Activated B cell treated with CpG ODN at 0.5 μM for 24 hours (primary cell): ENCODE results near the gene GIT2. TPM values are rescaled to one million over a fixed set of nuclear protein-coding genes. Genes with fewer than 3 reads are reported as not detected.
"Not testable (repeated sequence)": the region's sequence is repeated elsewhere in the genome, so short reads cannot be mapped to it uniquely, and the experiment has no call there.

Source experiments
- ATAC-seq: fragments of 200-7000 bp; cut with Tn5 transposase; one replicate; pipeline ENCODE4 v1.10.0; 2021; ENCODE audit warnings: low read depth, mild to moderate bottlenecking, moderate library complexity
- CTCF ChIA-PET: fragments of 350-600 bp; sonication (Branson Sonifier 250); formaldehyde crosslinking; loops from one replicate; lab custom pipeline; 2021; ENCODE audit warnings: antibody characterized with exemption; lab: Charles Lee
- POLR2A ChIA-PET: fragments of 350-600 bp; sonication (Branson Sonifier 250); formaldehyde crosslinking; loops from one replicate; lab custom pipeline; 2021; ENCODE audit warnings: antibody characterized with exemption; lab: Charles Lee
- DNase-seq: peaks from one replicate; pipeline ENCODE4 v3.0.0; 2022
- H3K27ac Mint-ChIP-seq: one replicate; pipeline ENCODE4 v1.8.0; 2020; ENCODE audit warnings: mixed read lengths
- H3K27me3 Mint-ChIP-seq: one replicate; pipeline ENCODE4 v1.8.0; 2021; ENCODE audit warnings: mixed read lengths
- H3K36me3 Mint-ChIP-seq: one replicate; pipeline ENCODE4 v1.8.0; 2021; ENCODE audit warnings: low read depth, mixed read lengths
- H3K4me1 Mint-ChIP-seq: one replicate; pipeline ENCODE4 v1.8.0; 2021; ENCODE audit warnings: mixed read lengths
- H3K4me3 Mint-ChIP-seq: one replicate; pipeline ENCODE4 v1.8.0; 2020; ENCODE audit warnings: mild to moderate bottlenecking, mixed read lengths
- H3K9me3 Mint-ChIP-seq: one replicate; pipeline ENCODE4 v1.8.0; 2020; ENCODE audit warnings: mixed read lengths
- intact Hi-C: fragments of 100-400 bp; cut with micrococcal nuclease; formaldehyde crosslinking; loops from one replicate; pipeline ENCODE4 v1.15.1; 2024
- total RNA-seq: library from RNA; stranded (reverse); gene quantifications from 2 replicates; pipeline ENCODE4 v1.2.3, GENCODE V29; 2022
- TF ChIP-seq, protein P1 (sequence below): fragments of 200-600 bp; IDR thresholded peaks from one replicate; pipeline ENCODE4 v1.8.0; 2022; ENCODE audit warnings: antibody characterized with exemption, mild to moderate bottlenecking

Gene GIT2
- total RNA-seq, 1 donor from 2014 or later, result 107 TPM

DNA sequence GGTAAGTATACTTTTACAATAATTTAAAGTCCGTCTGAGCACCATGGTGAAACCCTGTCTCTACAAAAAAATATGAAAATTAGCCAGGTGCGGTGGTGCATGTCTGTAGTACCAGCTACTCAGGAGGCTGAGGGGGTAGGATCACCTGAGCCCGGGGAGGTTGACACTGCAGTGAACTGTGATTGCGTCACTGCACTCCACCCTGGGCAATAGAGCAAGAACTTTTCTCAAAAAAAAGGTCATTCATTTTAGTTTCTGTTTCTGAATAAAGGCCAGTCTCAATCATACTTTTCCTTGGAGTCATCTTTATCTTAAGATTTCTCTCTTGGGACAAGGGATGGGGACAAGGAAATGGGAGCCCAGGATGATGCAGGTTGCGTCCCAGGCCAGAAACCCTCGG, 16.0 kb upstream of the GIT2 start:
- Mint-ChIP-seq H3K9me3 (no peaks in the 10 kb centered on the region), H3K36me3 (peaks cover 52% of the 10 kb centered on the region), H3K27me3 (no peaks in the 10 kb centered on the region), H3K4me1 (peaks cover 80% of the 10 kb centered on the region), H3K27ac (peak overlapping the region; percentile 95), H3K4me3 (peak overlapping the region; percentile 84)
- ChIA-PET CTCF (interaction anchor here (3.4 kb wide), 1 partner anchor 13 kb away, joined by 12 read pairs; the partner anchor contains the start of gene ANKRD13A), POLR2A (interaction anchor here (0.6 to 6.8 kb wide), 8 partner anchors 14 to 604 kb away, joined by 3 to 251 read pairs (median 4); partner anchors contain the start of genes ANKRD13A and GIT2)
- DNase-seq (peak; percentile 60), ATAC-seq (peak; percentile 90)
- TF ChIP-seq, protein P1, sequence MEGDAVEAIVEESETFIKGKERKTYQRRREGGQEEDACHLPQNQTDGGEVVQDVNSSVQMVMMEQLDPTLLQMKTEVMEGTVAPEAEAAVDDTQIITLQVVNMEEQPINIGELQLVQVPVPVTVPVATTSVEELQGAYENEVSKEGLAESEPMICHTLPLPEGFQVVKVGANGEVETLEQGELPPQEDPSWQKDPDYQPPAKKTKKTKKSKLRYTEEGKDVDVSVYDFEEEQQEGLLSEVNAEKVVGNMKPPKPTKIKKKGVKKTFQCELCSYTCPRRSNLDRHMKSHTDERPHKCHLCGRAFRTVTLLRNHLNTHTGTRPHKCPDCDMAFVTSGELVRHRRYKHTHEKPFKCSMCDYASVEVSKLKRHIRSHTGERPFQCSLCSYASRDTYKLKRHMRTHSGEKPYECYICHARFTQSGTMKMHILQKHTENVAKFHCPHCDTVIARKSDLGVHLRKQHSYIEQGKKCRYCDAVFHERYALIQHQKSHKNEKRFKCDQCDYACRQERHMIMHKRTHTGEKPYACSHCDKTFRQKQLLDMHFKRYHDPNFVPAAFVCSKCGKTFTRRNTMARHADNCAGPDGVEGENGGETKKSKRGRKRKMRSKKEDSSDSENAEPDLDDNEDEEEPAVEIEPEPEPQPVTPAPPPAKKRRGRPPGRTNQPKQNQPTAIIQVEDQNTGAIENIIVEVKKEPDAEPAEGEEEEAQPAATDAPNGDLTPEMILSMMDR, result no peak
- intact Hi-C loops, result loop anchor here (1.0 kb wide), 3 partner anchors 13 to 391 kb away; partner anchors contain the start of genes ANAPC7, ANKRD13A and C12orf76

GRCh38 chr12:110010853-110011723, 14.9 kb upstream of the GIT2 start:
- intact Hi-C loops, result no loop called here
- Mint-ChIP-seq H3K27me3 (no peaks in the 10 kb centered on the region), H3K4me3 (peak overlapping the region; percentile 84), H3K27ac (peak overlapping the region; percentile 95), H3K36me3 (peaks cover 48% of the 10 kb centered on the region), H3K9me3 (no peaks in the 10 kb centered on the region), H3K4me1 (peaks cover 87% of the 10 kb centered on the region)
- ATAC-seq (peak; percentile 46), DNase-seq (no peak)
- TF ChIP-seq, protein P1, result no peak
- ChIA-PET CTCF (interaction anchor here (3.4 kb wide), 1 partner anchor 12 kb away, joined by 12 read pairs; the partner anchor contains the start of gene ANKRD13A), POLR2A (interaction anchor here (0.6 to 6.8 kb wide), 5 partner anchors 13 to 812 kb away, joined by 3 to 251 read pairs (median 3); partner anchors contain the start of genes ANKRD13A and GIT2)

- H3K36me3 Mint-ChIP-seq, result peaks cover 32% of the 10 kb centered on the region
- ATAC-seq, DNase-seq, H3K27me3 Mint-ChIP-seq, H3K9me3 Mint-ChIP-seq, intact Hi-C loops: not testable (repeated sequence)
- H3K27ac Mint-ChIP-seq, result peak overlapping the region; percentile 85
- ChIA-PET POLR2A (interaction anchor here (1.6 kb wide), 1 partner anchor 10 kb away, joined by 4 read pairs; the partner anchor contains the start of gene ANKRD13A), CTCF (interaction anchor here (0.7 kb wide), 1 partner anchor 8 kb away, joined by 3 read pairs; no protein-coding TSS in a partner anchor)
- H3K4me3 Mint-ChIP-seq, result peak overlapping the region; percentile 59
- H3K4me1 Mint-ChIP-seq, result peaks cover 93% of the 10 kb centered on the region
Measured at GRCh38 chr12:110008681-110009398, 12.7 kb upstream of the GIT2 start.

DNA sequence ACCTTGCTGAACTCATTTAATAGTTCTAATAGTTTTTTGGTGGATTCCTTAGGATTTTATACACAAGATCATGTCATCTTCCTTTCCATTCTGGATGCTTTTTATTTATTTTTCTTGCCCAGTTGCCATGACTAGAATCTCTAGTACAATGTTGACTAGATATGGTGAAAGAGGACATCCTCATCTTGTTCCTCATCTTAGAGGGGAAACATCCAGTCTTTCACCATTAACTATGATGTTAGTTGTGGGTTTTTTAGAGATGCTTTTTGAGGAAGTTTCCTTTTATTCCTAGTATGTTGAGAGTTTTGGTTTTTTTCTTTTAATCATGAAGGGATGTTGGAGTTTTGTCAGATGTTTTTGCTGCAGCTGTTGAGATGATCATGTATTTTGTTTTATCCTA, 11.7 kb upstream of the GIT2 start:
- Mint-ChIP-seq H3K4me1 (peaks cover 94% of the 10 kb centered on the region), H3K27me3 (no peaks in the 10 kb centered on the region), H3K36me3 (peaks cover 31% of the 10 kb centered on the region), H3K9me3 (no peaks in the 10 kb centered on the region), H3K27ac (peak overlapping the region; percentile 85), H3K4me3 (peak overlapping the region; percentile 56)
- DNase-seq (no peak), ATAC-seq (no peak)
- intact Hi-C loops, result no loop called here
- ChIA-PET POLR2A (interaction anchor here (1.6 kb wide), 1 partner anchor 9 kb away, joined by 4 read pairs; the partner anchor contains the start of gene ANKRD13A), CTCF (no interaction called here)
- TF ChIP-seq, protein P1, result no peak

DNA sequence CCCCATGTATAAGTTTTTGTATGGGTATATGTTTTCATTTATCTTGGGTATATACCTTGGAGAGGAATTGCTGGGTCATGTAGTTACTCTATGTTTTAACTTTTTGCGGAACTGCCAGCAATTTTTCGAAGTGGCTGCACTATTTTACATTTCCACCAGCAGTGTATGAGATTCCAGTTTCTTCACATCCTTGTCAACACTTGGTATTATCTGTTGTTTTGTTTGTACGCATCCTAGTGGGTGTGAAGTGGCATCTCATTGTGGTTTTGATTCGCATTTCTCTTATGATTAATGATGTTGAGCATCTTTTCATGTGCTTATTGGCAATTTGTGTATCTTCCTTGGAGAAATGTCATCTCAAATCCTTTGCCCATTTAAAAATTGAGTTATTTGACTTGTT, 9.9 kb upstream of the GIT2 start:
- ChIA-PET POLR2A (no interaction called here), CTCF (no interaction called here)
- Mint-ChIP-seq H3K9me3 (no peaks in the 10 kb centered on the region), H3K27me3 (no peaks in the 10 kb centered on the region), H3K4me3 (no peak overlapping the region), H3K4me1 (peaks cover 94% of the 10 kb centered on the region), H3K27ac (peak overlapping the region; percentile 90), H3K36me3 (peaks cover 30% of the 10 kb centered on the region)
- TF ChIP-seq, protein P1, result no peak
- ATAC-seq (no peak), DNase-seq (no peak)
- intact Hi-C loops, result no loop called here
